Embryonic facial prominence (tissue), 1 donor: ENCODE measurements around the gene B3GALT2.
"Not testable (repeated sequence)": the region's sequence is repeated elsewhere in the genome, so short reads cannot be mapped to it uniquely, and the experiment has no call there.

Experiments used
- DNase-seq: peaks from one replicate; pipeline ENCODE4 v3.0.0-alpha.2; 2016; ENCODE audit errors: extremely low spot score

B3GALT2 gene, protein sequence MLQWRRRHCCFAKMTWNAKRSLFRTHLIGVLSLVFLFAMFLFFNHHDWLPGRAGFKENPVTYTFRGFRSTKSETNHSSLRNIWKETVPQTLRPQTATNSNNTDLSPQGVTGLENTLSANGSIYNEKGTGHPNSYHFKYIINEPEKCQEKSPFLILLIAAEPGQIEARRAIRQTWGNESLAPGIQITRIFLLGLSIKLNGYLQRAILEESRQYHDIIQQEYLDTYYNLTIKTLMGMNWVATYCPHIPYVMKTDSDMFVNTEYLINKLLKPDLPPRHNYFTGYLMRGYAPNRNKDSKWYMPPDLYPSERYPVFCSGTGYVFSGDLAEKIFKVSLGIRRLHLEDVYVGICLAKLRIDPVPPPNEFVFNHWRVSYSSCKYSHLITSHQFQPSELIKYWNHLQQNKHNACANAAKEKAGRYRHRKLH

DNA sequence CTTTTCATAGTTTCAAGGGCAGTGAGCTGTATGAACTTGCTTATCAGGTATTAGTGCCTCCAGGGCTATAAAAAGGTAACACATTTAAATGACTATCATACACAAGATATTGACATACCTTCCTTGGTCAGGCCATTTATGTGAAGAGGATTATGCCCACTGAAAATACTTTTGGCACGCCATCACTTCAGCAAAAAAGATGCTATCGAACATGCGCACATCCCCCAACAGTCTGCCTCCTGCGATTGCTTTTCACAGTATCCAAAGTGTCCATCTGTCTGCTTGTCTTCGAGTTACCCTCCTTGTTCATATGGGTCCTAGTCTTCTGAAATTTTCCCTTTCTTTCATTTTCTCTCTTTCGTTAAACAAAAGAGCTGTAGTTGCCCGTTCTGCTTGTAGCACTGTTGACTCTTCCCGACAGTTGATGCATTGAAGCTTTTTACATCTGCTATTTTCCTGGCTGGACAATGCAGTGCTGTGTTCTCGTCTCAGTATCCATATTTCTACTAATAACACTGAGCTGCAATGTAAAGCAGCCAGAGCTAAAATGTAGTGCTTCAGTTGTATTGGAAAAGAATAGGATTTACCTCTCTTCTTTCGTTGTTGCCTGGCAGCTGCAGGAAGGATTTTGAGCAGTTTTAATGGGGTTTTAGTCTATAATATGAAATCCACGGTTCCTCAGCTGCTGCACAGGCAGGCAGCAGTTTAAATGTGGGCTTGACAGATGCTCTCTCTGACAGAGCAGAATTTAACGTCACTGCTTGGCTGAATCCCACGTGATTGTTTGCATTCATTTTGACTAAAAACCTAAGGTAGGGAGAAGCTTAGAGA is at the start of gene B3GALT2:
TSS of gene B3GALT2 (minus strand) at position 713 of the 831 bp plus-strand sequence. CDS start 5,051 bp downstream, outside the sequence.
- DNase-seq, result peak; percentile 44

DNA sequence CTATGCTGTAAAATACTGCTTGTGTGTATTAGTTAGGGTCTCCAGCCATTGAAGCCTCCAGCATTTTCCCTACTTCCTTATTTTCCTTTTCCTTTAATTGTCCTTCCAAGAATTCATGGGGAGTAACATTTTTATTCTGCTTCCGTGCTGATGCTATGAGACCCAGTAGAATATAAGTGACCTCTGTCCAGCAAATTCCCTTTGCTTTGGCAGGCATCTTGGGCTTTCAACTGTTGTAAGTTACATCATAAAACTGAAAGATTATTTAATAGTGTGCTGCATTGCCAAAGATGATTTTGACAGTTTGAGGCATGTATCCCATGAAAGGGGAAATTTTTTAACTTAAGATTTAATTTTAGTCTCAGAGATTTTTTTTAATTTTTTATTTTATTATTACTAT is 48.1 kb upstream of the B3GALT2 start:
- no peak for DNase-seq

DNA sequence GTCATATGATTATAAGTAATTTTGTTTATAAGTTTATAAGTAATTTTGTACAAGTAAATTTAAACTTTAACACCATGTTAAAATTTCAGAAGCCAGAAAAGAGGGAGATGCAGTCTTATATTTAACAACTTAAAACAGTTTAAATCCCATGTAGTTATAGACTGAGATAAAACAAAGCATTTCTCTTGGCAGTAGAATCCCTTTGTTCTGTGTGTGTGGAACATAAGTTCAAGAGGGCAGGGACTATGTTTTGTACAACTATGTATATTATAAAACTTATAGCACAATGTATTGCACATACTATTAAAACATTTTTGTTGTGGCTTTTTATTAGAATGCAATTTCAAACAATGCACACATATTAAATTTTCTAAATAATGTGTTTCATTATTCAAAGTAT is 44.7 kb upstream of the B3GALT2 start:
- DNase-seq, result not testable (repeated sequence)

DNA sequence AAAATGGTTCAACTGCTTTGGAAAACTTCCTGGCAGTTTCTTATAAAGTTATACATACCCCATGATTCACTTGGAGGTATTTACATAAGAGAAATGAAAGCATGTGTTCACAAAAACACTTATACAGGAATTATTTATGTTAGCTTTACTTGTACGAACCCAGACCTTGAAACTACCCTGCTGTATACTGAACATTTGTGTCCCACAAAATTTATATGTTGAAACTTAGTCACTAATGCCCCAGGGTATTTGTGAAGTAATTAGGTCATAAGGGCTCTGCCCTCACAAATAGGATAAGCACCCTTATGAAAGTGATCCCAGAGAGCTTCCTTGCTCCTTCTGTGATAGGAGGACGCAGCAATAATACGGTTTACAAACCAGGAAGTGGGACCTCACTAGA is 42.7 kb upstream of the B3GALT2 start:
- no peak for DNase-seq

DNA sequence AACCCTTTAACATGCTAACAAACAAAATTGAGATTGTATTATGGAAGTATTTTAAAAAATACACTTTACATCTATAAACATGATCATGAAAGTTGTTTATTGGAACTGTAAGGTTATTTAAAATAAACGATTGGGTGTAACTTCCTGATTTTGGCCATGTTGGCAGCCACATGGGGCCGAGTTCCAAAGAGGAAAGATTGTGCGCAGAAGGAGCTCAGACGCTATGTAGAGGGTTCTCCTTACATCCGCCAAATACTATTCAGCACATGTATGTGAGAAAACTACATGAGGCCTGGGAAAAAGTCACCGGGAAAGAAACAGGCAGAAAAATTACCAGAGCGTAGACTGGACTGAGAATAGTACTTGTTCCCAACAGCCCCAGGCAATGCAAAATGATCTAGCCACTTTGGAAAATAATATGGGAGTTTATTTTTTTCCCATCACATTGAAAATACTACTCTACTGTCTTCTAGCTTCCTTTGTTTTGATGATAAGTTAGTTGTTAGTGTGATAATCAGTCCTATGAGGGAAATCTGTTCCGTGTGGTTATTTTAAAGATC is 35.7 kb upstream of the B3GALT2 start:
- DNase-seq, result no peak

DNA sequence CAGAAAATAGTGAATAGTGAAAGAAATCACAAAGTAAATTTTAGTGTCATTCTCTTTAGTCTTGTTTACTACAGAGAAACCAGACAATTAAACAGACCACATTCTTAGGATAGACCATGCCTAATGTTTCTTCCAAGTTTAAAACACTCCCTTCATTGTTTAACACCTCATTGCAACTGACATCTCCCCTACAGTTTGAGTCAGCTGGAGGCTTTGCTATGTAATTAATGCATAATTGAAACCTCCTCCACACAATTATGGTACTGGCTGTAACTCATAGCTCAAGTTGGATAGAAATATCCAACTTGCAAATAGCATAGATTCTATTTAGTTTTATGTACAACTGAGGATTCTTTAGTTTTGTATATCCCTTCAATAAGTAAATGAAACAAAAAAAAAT is 35.2 kb upstream of the B3GALT2 start:
- DNase-seq, result no peak

DNA sequence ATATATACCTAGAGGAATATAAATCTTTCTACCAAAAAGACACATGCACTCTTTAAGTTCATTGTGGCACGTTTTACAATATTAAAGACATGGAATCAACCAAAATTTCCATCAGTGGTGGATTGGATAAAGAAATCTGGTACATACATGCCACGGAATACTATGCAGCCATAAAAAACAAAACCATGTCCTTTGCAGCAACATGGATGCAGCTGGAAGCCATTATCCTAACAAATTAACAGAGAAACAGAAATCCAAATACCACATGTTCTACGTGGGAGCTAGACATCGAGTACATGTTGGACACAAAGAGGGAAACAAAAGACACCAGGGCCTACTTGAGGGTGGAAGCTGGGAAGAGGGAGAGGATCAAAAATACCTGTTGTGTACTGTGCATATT is 33.0 kb upstream of the B3GALT2 start:
- DNase-seq, result no peak

DNA sequence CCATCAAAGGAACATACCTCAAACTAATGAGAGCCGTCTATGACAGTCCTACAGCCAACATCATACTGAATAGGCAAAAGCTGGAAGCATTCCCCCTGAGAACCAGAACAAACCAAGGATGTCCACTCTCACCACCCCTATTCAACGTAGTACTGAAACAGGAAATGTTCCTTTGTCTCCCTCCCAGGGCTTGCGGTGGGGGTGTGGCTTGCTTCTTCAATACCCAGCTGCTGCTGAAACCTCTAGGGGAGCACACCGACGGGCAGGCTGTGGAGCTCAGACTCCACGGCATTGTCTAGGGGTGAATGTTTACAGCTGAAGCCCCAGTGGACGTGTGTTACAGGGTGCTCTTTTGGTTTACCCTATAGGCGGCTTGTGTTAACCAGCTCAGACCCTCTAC is 30.5 kb upstream of the B3GALT2 start:
- DNase-seq, result no peak

DNA sequence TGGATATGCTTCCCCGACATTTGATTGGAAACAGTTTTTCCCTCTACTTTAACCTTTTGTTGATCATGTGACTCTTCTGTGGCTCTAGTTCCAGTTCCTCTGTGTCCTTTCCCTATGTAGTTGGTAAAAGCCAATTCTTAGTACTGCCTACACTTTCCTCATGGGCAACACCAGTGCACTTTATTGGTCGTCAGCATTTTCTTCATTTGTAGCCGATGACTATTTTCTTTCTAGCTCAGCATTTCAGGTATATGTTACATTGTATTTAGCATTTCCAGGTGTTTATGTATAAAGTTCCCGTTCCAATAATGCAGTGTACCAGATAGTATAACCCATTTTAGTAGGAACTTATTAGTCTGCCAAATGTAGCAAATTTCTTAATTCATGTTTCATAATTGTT is 27.6 kb upstream of the B3GALT2 start:
- no peak for DNase-seq

DNA sequence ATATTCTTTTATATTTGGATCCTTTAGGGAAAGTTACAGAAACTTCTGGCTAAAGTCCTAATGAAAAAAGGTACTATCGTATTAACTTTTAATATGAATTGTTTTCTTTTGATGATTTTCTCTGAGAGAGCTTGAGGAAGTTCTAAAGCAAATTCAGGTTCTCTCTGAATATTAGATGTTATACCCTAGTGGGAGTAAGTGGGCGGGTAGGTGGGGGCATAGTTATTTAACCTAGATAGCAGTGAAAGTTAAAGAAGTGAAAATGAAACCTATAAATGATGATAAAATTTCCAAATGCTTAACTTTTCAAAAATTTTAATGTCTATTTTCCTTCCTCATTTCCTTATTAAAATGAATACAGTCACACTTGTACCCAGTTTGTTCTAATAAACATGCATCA is 26.2 kb upstream of the B3GALT2 start:
- DNase-seq, result no peak

DNA sequence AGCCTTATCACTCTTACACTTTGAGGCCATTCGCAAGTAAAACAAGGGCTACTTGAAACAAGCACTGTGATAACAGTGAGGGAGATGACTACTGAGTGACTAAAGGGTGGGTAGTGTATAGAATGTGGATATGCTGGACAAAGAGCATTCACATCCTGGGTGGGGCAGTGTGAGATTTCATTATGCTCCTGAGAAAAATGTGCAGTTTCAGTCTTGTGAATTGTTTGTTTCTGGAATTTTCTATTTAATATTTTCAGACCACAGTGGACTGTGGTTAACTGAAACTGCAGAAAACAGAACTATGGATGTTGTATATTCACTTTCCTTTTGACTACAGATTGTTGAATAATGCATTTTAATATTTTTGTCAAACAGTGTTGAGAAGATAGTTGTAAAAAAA is 25.1 kb upstream of the B3GALT2 start:
- DNase-seq, result no peak

DNA sequence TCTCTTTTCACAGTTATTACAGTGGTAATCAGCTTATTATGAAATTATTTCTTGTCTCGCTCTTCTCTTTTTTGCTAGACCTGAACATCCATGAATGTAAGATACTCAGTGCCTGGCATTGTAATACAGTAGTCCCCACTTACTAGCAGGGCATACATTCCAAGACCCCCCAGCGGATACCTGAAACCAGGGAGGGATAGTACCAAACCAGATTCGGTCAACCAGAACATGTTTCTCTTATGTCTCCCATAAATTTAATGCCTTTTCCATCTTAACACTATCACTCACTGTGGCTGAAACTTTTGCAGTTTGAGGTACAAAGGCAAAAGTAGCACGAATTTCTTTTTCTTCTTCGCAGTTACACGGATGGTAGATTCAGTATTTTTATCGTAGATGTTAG is 24.6 kb upstream of the B3GALT2 start:
- no peak for DNase-seq

DNA sequence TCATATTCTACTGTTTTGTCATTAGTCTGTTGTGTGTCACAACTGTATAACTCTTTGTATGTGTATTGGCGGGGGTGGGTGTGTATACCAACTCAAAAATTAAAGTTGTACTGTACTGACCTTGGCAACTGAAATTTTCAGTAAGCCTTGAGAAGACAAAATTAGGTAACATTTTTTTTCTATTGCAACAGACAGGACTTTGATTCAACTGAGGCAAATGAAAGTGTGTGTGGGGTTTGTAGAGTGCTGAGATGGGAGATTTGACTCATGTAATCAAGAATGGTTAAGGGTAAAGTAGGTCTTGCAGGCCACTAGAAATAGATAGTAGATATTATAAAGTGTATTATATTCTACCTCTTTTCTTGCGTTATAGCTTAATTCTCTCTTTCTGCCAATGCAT is 14.6 kb upstream of the B3GALT2 start:
- no peak for DNase-seq

DNA sequence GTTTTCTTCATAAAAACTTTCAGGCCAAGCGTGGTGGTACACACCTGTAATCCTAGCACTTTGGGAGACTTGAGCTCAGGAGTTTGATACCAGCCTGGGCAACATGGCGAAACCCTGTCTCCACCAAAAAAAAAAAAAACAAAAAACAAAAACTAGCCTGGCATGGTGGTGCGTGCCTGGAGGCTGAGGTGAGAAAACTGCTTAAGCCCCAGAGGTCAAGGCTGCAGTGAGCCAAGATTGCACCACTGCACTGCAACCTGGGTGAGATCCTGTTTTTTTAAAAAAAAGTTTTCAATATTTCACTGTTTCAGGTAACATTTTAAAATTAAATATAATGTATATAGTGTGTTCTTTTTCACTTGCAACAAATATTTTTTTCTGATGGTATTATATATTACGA is 13.5 kb upstream of the B3GALT2 start:
- no peak for DNase-seq

DNA sequence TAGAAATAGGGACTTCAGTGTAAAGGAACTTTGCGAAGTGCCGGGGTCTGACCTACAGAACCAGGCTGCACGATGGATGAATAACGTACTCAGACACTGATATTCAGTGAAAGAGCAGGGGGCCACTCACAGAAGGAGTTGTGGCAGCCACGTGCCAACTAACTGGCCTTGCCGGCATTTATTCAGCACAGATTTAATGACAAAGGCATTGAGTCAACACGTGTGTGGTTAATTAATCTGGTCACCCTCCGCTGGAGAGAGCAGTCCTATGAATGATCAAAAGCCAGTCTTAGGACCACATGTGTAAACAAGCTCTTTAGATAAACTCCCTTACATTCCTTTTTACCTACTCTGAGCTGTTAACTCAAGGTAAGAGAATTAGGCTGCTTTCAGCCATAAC is 6.2 kb upstream of the B3GALT2 start:
- DNase-seq, result no peak

DNA sequence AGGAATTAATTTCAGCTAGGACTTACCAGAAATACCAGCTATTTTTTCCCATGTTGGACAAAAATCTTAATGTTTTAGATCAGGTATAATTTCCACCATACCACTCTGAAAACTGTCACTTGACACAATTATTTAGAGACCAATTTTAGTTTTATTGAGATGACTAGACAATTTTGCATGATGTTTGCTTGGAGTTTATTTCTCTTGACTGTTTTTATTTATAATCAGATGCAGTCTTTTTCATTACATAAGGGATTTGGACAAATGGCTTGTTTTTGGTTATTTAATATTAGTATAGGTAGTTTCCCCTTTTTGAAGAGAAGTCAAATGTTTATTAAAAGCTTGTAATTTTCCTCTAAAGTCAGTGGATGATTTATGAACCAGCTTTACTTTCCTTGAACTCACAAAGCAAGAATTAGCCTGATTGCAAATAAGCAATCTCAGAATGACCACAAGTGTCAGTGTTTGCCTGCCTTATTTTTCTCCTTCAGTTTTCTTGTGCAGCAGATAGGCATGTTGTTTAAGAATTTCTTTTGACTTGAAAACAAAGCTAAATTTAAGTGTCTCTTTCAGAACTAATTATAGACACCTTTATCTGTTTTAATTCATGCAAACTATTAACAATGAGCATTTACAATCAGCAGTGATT is 3.8 kb upstream of the B3GALT2 start:
- no peak for DNase-seq

DNA sequence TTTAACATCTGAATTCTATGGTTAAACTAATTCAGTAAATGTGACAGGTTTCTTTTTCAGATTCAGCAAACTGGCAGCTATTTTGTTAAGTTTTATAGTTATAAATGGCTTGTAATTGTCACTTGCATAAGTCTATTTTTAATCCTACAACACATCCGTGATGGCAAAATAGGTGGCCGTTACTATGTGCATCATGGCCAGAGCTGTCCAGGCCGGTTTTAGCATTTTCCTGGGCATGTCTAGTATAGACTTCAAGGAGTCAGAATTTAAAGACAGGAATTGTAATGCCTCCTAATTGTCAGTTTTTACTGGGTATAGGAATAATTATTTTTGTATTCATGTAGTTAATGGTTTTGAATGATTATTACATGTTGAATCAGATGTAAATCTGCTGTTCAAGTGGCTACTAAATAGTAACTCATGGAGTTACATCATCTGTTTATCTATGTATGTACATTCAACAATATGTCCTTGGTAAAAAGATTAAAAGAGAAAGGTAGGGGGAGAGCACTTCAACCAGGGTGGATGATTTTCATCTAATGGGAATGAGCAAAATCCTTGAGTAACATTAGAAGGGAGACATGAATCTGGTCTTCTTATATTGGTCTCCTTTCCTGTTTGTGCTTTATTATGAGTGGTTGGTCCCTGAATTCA is 3.2 kb upstream of the B3GALT2 start:
- no peak for DNase-seq

DNA sequence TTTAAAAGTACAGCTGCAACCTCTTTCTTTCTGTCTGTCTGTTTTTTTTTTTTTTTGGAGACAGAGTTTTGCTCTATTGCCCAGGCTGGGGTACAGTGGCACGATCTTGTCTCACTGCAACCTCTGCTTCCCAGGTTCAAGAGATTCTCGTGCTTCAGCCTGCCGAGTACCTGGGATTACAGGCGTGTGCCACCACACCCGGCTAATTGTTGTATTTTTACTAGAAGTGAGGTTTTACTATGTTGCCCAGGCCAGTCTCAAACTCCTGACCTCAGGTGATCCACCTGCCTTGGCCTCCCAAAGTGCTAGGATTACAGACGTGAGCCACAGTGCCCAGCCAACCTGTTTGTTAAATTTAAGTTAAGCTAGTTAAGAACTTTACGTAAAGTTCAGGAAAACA is 2.5 kb upstream of the B3GALT2 start:
- DNase-seq, result not testable (repeated sequence)

DNA sequence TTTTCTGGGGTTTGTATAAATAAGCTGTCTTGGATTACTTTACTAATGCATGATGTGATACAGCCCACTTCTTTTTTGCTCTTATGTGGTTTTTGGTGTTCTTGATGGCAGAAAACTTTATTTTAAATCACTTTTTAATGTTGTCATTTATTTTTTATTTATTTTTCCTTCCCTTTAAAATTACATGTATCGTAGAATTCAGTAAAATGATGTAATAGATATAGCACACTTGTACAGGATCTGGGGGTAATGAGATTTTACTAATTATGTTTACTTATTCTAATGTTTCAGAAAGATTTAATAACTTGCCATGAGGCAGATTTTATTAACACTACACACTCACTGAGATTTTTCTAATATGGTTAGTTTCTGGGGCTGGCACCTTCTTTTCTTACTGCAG is 701 bp upstream of the B3GALT2 start:
- no peak for DNase-seq

DNA sequence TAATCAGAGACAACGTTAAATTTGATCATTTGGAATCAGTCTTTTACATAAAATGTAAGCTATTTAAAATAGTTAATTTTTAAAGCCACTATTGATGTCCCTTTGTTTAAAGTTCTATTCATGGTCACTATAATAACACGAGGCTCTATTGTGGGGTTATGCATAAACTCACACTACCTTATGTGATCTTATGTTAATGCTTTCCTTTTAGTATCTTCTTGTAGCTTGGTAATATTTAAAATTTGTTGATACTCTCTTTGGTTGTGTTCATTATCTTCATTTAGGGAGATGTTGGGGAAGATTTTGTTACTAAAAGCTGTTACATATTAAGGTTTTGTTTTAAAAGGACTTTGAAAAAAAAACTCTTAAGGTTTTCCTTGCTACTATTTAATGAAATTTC is 1.2 kb downstream of the B3GALT2 start:
- DNase-seq, result no peak

DNA sequence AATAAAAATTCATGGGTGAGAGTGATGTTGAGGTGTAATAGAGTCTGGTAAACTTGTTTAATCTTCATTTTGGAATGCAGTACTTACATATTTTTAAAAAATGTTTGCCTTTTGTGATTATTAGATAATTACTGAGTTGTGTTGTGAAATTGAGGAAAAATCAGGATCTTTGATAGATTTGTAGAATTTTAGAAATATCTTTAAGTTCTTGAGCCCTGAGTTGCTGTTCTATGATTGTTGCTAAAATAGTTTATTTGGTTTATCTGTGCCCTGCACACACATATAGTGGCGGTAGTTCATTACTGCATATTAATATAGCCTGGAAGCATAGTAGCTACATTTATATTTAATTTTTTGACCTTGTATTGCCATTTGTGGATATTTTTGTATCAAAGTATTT is 1.6 kb downstream of the B3GALT2 start:
- no peak for DNase-seq
